Non-pigmented ciliary epithelial cell (primary cell): ENCODE results near the gene KRTAP5-2.
"Not testable (repeated sequence)": the region's sequence is repeated elsewhere in the genome, so short reads cannot be mapped to it uniquely, and the experiment has no call there.

Source experiments
- DNase-seq: peaks from one replicate; pipeline ENCODE4 v3.0.0-alpha.2; 2010; ENCODE audit warnings: low read depth

KRTAP5-2 gene

GRCh38 chr11:1597994-1598380 is at the start of gene KRTAP5-2:
TSS of gene KRTAP5-2 (minus strand) at chr11:1598294. CDS start at chr11:1598250, 44 bp downstream.
- DNase-seq = no peak

GRCh38 chr11:1646540-1646939 is 48.4 kb upstream of the KRTAP5-2 start:
- DNase-seq = not testable (repeated sequence)

- DNase-seq = no peak
Measured at GRCh38 chr11:1645357-1645821, 47.3 kb upstream of the KRTAP5-2 start.

- no peak for DNase-seq
Measured at GRCh38 chr11:1644601-1645356, 46.7 kb upstream of the KRTAP5-2 start.

GRCh38 chr11:1643146-1643690 is 45.1 kb upstream of the KRTAP5-2 start:
- no peak for DNase-seq

GRCh38 chr11:1642288-1643145 is 44.4 kb upstream of the KRTAP5-2 start:
- no peak for DNase-seq

- DNase-seq = no peak
Measured at GRCh38 chr11:1641096-1641495, 43.0 kb upstream of the KRTAP5-2 start.

GRCh38 chr11:1640076-1640946 is 42.2 kb upstream of the KRTAP5-2 start:
- DNase-seq = no peak

GRCh38 chr11:1639666-1640065 is 41.6 kb upstream of the KRTAP5-2 start:
- no peak for DNase-seq

GRCh38 chr11:1639102-1639620 is 41.1 kb upstream of the KRTAP5-2 start:
- DNase-seq = no peak

- no peak for DNase-seq
Measured at GRCh38 chr11:1638344-1638743, 40.2 kb upstream of the KRTAP5-2 start.

- no peak for DNase-seq
Measured at GRCh38 chr11:1637628-1638027, 39.5 kb upstream of the KRTAP5-2 start.

- DNase-seq = no peak
Measured at GRCh38 chr11:1636291-1636950, 38.3 kb upstream of the KRTAP5-2 start.

- DNase-seq = no peak
Measured at GRCh38 chr11:1633864-1634263, 35.8 kb upstream of the KRTAP5-2 start.

GRCh38 chr11:1632053-1632714 is 34.1 kb upstream of the KRTAP5-2 start:
- DNase-seq = no peak

- DNase-seq = no peak
Measured at GRCh38 chr11:1631066-1631568, 33.0 kb upstream of the KRTAP5-2 start.

- no peak for DNase-seq
Measured at GRCh38 chr11:1630271-1630670, 32.2 kb upstream of the KRTAP5-2 start.

GRCh38 chr11:1629326-1630185 is 31.5 kb upstream of the KRTAP5-2 start, which contains the start of gene KRTAP5-5:
TSS of gene KRTAP5-5 (plus strand) at chr11:1629775. CDS start at chr11:1629841, 66 bp downstream.
- DNase-seq = no peak
